ENCODE data around the gene PGR. TPM values are rescaled to one million over a fixed set of nuclear protein-coding genes. Genes with fewer than 3 reads are reported as not detected.
A peak's percentile ranks its signal among the peaks of the same experiment; 100 is the strongest.

Gene PGR
- total RNA-seq, 2 donors from 2014 or later = not detected

- Mint-ChIP-seq H3K27ac (no peak overlapping the region), H3K4me1 (peaks cover 7% of the 10 kb centered on the region), H3K9me3 (no peaks in the 10 kb centered on the region), H3K36me3 (ENCODE audit: low read depth) (no peaks in the 10 kb centered on the region), H3K4me3 (peak overlapping the region; percentile 60), H3K27me3 (ENCODE audit: insufficient read depth) (peaks cover 83% of the 10 kb centered on the region)
- H3K9ac ChIP-seq (ENCODE audit: extremely low read depth, low read length, poor library complexity, severe bottlenecking) = no peak overlapping the region
- H3K4me1 ChIP-seq (ENCODE audit: control insufficient read depth, insufficient read depth, low read length) = no peaks in the 10 kb centered on the region
- H3K27ac ChIP-seq (ENCODE audit: low read depth, low read length) = no peak overlapping the region
- H3K9me3 ChIP-seq (ENCODE audit: control insufficient read depth, low read length) = no peaks in the 10 kb centered on the region
- DNase-seq = peak; percentile 84
- TF ChIP-seq, protein P1, sequence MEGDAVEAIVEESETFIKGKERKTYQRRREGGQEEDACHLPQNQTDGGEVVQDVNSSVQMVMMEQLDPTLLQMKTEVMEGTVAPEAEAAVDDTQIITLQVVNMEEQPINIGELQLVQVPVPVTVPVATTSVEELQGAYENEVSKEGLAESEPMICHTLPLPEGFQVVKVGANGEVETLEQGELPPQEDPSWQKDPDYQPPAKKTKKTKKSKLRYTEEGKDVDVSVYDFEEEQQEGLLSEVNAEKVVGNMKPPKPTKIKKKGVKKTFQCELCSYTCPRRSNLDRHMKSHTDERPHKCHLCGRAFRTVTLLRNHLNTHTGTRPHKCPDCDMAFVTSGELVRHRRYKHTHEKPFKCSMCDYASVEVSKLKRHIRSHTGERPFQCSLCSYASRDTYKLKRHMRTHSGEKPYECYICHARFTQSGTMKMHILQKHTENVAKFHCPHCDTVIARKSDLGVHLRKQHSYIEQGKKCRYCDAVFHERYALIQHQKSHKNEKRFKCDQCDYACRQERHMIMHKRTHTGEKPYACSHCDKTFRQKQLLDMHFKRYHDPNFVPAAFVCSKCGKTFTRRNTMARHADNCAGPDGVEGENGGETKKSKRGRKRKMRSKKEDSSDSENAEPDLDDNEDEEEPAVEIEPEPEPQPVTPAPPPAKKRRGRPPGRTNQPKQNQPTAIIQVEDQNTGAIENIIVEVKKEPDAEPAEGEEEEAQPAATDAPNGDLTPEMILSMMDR (conservative IDR thresholded peaks at IDR 0.05) = no peak
- H3K4me3 ChIP-seq (ENCODE audit: low read length) = peak overlapping the region; percentile 74
- H3K36me3 ChIP-seq (ENCODE audit: control insufficient read depth, insufficient read depth, low read length) = no peaks in the 10 kb centered on the region
- peaks cover 94% of the 10 kb centered on the region for H3K27me3 ChIP-seq (ENCODE audit: control insufficient read depth, insufficient read depth, low read length, poor library complexity, severe bottlenecking)
- 0% methylated on average over 14 to 55 of the region's 55 CpGs for WGBS, 2 experiments (ENCODE audit: insufficient coverage in 1 of 2, insufficient read length in 1 of 2)
Observed at GRCh38 chr11:101127197-101127698, 2.4 kb downstream of the PGR start.

GRCh38 chr11:101126551-101127196, 2.9 kb downstream of the PGR start:
- Mint-ChIP-seq H3K36me3 (ENCODE audit: low read depth) (no peaks in the 10 kb centered on the region), H3K4me1 (peaks cover 7% of the 10 kb centered on the region), H3K27me3 (ENCODE audit: insufficient read depth) (peaks cover 77% of the 10 kb centered on the region), H3K27ac (no peak overlapping the region), H3K4me3 (peak overlapping the region; percentile 60), H3K9me3 (no peaks in the 10 kb centered on the region)
- TF ChIP-seq, protein P1 (conservative IDR thresholded peaks at IDR 0.05) = no peak
- Histone ChIP-seq H3K9ac (ENCODE audit: extremely low read depth, low read length, poor library complexity, severe bottlenecking) (no peak overlapping the region), H3K4me3 (ENCODE audit: low read length) (peak overlapping the region; percentile 74), H3K9me3 (ENCODE audit: control insufficient read depth, low read length) (no peaks in the 10 kb centered on the region), H3K27ac (ENCODE audit: low read depth, low read length) (no peak overlapping the region), H3K27me3 (ENCODE audit: control insufficient read depth, insufficient read depth, low read length, poor library complexity, severe bottlenecking) (peaks cover 88% of the 10 kb centered on the region), H3K4me1 (ENCODE audit: control insufficient read depth, insufficient read depth, low read length) (no peaks in the 10 kb centered on the region), H3K36me3 (ENCODE audit: control insufficient read depth, insufficient read depth, low read length) (no peaks in the 10 kb centered on the region)
- peak; percentile 67 for DNase-seq
- 7 to 14% methylated on average over 5 to 18 of the region's 18 CpGs for WGBS, 2 experiments (ENCODE audit: insufficient coverage in 1 of 2, insufficient read length in 1 of 2)

GRCh38 chr11:101115671-101116160, 13.9 kb downstream of the PGR start:
- Histone ChIP-seq H3K9ac (ENCODE audit: extremely low read depth, low read length, poor library complexity, severe bottlenecking) (no peak overlapping the region), H3K27ac (ENCODE audit: low read depth, low read length) (no peak overlapping the region), H3K27me3 (ENCODE audit: control insufficient read depth, insufficient read depth, low read length, poor library complexity, severe bottlenecking) (no peaks in the 10 kb centered on the region), H3K36me3 (ENCODE audit: control insufficient read depth, insufficient read depth, low read length) (no peaks in the 10 kb centered on the region), H3K4me1 (ENCODE audit: control insufficient read depth, insufficient read depth, low read length) (no peaks in the 10 kb centered on the region), H3K4me3 (ENCODE audit: low read length) (no peak overlapping the region), H3K9me3 (ENCODE audit: control insufficient read depth, low read length) (no peaks in the 10 kb centered on the region)
- Mint-ChIP-seq H3K27ac (no peak overlapping the region), H3K36me3 (ENCODE audit: low read depth) (no peaks in the 10 kb centered on the region), H3K4me1 (no peaks in the 10 kb centered on the region), H3K9me3 (no peaks in the 10 kb centered on the region), H3K27me3 (ENCODE audit: insufficient read depth) (no peaks in the 10 kb centered on the region), H3K4me3 (no peak overlapping the region)
- TF ChIP-seq, protein P1 (conservative IDR thresholded peaks at IDR 0.05) = no peak
- WGBS, 2 experiments (ENCODE audit: insufficient coverage in 1 of 2, insufficient read length in 1 of 2) = 76 to 81% methylated on average over 2 to 3 of the region's 4 CpGs
- no peak for DNase-seq
